Smooth muscle cell (in vitro differentiated cells): Measurements from ENCODE around the gene DDN. TPM values are rescaled to one million over a fixed set of nuclear protein-coding genes. Genes with fewer than 3 reads are reported as not detected.
A peak's percentile ranks its signal among the peaks of the same experiment; 100 is the strongest.

Source experiments
- DNase-seq: peaks from one replicate; lab custom pipeline; 2025; ENCODE audit not compliant: unreplicated experiment; lab: John Stamatoyannopoulos, UW
- H2AFZ ChIP-seq: fragments of 200-600 bp; sonication (generic); 2 replicates; pipeline ENCODE4 v1.6.0; 2016; ENCODE audit warnings: antibody characterized with exemption, low read depth, mild to moderate bottlenecking
- H3F3A ChIP-seq: fragments of 200-600 bp; sonication (generic); 2 replicates; pipeline ENCODE4 v1.6.0; 2017; ENCODE audit warnings: antibody characterized with exemption, low read depth
- H3K27ac ChIP-seq: fragments of 200-600 bp; sonication (generic); 2 replicates; pipeline ENCODE4 v1.5.1; 2016; ENCODE audit warnings: low read depth, mild to moderate bottlenecking
- H3K27me3 ChIP-seq: fragments of 200-600 bp; sonication (generic); 2 replicates; pipeline ENCODE4 v1.6.1; 2016; ENCODE audit warnings: low read depth, mild to moderate bottlenecking
- H3K36me3 ChIP-seq: fragments of 200-600 bp; sonication (generic); 2 replicates; pipeline ENCODE4 v1.5.1; 2016; ENCODE audit warnings: low read depth
- H3K4me1 ChIP-seq: fragments of 200-600 bp; sonication (generic); 2 replicates; pipeline ENCODE4 v1.5.1; 2016; ENCODE audit warnings: low read depth
- H3K4me2 ChIP-seq: fragments of 200-600 bp; sonication (generic); 2 replicates; pipeline ENCODE4 v1.6.0; 2016; ENCODE audit warnings: mild to moderate bottlenecking
- H3K4me3 ChIP-seq: fragments of 200-600 bp; sonication (generic); 2 replicates; pipeline ENCODE4 v1.5.1; 2016; ENCODE audit warnings: mild to moderate bottlenecking
- H3K79me2 ChIP-seq: fragments of 200-600 bp; sonication (generic); 2 replicates; pipeline ENCODE4 v1.6.0; 2016; ENCODE audit warnings: low read depth, mild to moderate bottlenecking
- H3K9ac ChIP-seq: fragments of 200-600 bp; sonication (generic); 2 replicates; pipeline ENCODE4 v1.6.0; 2016; ENCODE audit warnings: low read depth
- H3K9me3 ChIP-seq: fragments of 200-600 bp; sonication (generic); replicated peaks from 2 replicates; pipeline ENCODE4 v1.5.1; 2016; ENCODE audit warnings: low read depth
- H4K20me1 ChIP-seq: fragments of 200-600 bp; sonication (generic); 2 replicates; pipeline ENCODE4 v1.6.0; 2016; ENCODE audit warnings: low read depth
- WGBS: methylation state at CpG from one replicate; pipeline ENCODE4 v1.1.7; 2016; ENCODE audit warnings: low lambda C conversion rate; 5-methylcytosine and 5-hydroxymethylcytosine counted together
- polyA plus RNA-seq: library from polyadenylated mRNA; unstranded; fragments of >200 nt; fragmentation: Nextera tagmentation; extraction: Ambion mirVana; gene quantifications from 2 replicates; pipeline ENCODE4 v1.2.1, GENCODE V29; 2016
- total RNA-seq: library from RNA; depleted of rRNA; stranded (reverse); fragments of >200 nt; gene quantifications from 2 replicates; pipeline ENCODE4 v1.2.3, GENCODE V29; 2014
- TF ChIP-seq, protein P1 (sequence below): fragments of 200-600 bp; sonication (generic); IDR thresholded peaks from 2 replicates; pipeline ENCODE4 v1.5.1; 2017; ENCODE audit warnings: borderline replicate concordance, mild to moderate bottlenecking, antibody characterized with exemption; ENCODE audit not compliant: insufficient read depth, poor library complexity, severe bottlenecking

The DDN gene
- total and polyA plus RNA-seq, 2 experiments from 2014 or later: 0.03 to 0.13 TPM

DNA sequence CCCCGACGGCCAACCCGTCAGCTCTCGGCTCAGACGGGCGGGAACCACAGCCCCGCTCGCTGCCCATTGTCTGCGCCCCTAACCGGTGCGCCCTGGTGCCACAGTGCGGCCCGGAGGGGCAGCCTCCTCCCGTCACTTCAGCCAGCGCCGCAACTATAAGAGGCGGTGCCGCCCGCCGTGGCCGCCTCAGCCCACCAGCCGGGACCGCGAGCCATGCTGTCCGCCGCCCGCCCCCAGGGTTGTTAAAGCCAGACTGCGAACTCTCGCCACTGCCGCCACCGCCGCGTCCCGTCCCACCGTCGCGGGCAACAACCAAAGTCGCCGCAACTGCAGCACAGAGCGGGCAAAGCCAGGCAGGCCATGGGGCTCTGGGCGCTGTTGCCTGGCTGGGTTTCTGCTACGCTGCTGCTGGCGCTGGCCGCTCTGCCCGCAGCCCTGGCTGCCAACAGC is 20.9 kb downstream of the DDN start, which contains the start of gene WNT1:
Gene WNT1, plus strand, starts transcription at position 32 of the 450 bp plus-strand sequence. Its CDS starts 329 bp downstream, at position 361.
- no peak within 1 kb of the TSS for H3K9ac ChIP-seq
- no peaks in the 10 kb centered on the region for H4K20me1 ChIP-seq
- peaks cover 17% of the 10 kb centered on the region for H3K4me1 ChIP-seq
- no peak within 1 kb of the TSS for H3K4me3 ChIP-seq
- H3F3A ChIP-seq: no peaks in the 10 kb centered on the region
- no peaks in the 10 kb centered on the region for H3K79me2 ChIP-seq
- no peak within 1 kb of the TSS for H3K27ac ChIP-seq
- no peak within 1 kb of the TSS for H2AFZ ChIP-seq
- DNase-seq: no peak
- no peaks in the 10 kb centered on the region for H3K9me3 ChIP-seq
- peaks cover 98% of the 10 kb centered on the region for H3K27me3 ChIP-seq
- TF ChIP-seq, protein P1, sequence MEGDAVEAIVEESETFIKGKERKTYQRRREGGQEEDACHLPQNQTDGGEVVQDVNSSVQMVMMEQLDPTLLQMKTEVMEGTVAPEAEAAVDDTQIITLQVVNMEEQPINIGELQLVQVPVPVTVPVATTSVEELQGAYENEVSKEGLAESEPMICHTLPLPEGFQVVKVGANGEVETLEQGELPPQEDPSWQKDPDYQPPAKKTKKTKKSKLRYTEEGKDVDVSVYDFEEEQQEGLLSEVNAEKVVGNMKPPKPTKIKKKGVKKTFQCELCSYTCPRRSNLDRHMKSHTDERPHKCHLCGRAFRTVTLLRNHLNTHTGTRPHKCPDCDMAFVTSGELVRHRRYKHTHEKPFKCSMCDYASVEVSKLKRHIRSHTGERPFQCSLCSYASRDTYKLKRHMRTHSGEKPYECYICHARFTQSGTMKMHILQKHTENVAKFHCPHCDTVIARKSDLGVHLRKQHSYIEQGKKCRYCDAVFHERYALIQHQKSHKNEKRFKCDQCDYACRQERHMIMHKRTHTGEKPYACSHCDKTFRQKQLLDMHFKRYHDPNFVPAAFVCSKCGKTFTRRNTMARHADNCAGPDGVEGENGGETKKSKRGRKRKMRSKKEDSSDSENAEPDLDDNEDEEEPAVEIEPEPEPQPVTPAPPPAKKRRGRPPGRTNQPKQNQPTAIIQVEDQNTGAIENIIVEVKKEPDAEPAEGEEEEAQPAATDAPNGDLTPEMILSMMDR: no peak
- H3K36me3 ChIP-seq: no peaks in the 10 kb centered on the region
- 5% methylated on average over 33 of the region's 45 CpGs for WGBS
- H3K4me2 ChIP-seq: peak within 1 kb of the TSS; percentile 71

DNA sequence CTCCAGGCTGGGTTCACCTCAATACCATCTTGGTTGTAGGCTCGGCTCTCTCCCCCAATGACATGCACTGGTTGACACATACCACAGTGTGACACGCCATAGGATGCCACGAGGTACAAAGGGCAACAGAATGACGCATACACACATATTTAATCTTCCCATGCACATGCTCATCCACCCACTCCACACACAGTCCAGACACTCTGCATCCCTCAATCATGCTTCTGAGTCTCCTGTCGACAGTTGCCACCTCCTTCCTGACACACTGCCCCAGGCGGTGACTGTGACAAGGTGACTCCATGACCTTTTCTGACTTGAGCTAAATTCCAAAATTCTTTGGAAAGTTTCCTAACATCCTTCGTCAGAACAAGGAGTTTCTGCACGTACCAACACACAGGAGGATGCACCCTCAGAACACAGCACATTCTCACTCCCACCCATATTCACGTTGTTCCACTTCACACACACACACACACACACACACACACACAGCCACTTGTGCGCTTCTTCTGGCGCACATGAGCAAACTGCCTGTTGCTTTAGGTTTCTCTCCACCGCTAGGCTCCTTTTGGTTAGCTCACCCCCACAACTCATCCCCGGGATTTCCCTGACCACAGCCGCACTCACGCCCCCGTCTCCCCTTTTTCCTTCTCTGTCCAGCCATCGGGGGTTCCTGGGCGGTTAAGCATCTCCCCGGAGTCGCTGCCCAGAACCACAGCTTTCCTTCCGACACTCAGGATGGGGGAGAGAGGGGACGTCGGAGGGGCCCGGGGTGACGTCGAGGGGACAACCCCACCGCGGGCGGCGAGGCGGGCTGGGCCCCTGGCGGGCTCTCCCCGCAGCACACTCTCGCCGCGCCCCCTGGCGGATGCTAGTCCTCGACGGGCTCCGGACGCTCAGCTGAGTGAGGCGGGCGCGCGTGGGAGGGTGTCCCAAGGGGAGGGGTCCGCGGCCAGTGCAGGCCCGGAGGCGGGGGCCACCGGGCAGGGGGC is 21.6 kb downstream of the DDN start:
- Histone ChIP-seq H2AFZ (no peak overlapping the region), H3K9me3 (no peaks in the 10 kb centered on the region), H3K36me3 (no peaks in the 10 kb centered on the region), H3K27me3 (peaks cover 100% of the 10 kb centered on the region), H3K79me2 (no peaks in the 10 kb centered on the region), H3F3A (peaks cover 6% of the 10 kb centered on the region), H3K4me1 (peaks cover 17% of the 10 kb centered on the region), H3K4me2 (peak overlapping the region; percentile 71), H3K27ac (no peak overlapping the region), H4K20me1 (no peaks in the 10 kb centered on the region), H3K9ac (no peak overlapping the region), H3K4me3 (no peak overlapping the region)
- no peak for DNase-seq
- 22% methylated on average over 30 of the region's 50 CpGs for WGBS
- TF ChIP-seq, protein P1: peak; percentile 72

DNA sequence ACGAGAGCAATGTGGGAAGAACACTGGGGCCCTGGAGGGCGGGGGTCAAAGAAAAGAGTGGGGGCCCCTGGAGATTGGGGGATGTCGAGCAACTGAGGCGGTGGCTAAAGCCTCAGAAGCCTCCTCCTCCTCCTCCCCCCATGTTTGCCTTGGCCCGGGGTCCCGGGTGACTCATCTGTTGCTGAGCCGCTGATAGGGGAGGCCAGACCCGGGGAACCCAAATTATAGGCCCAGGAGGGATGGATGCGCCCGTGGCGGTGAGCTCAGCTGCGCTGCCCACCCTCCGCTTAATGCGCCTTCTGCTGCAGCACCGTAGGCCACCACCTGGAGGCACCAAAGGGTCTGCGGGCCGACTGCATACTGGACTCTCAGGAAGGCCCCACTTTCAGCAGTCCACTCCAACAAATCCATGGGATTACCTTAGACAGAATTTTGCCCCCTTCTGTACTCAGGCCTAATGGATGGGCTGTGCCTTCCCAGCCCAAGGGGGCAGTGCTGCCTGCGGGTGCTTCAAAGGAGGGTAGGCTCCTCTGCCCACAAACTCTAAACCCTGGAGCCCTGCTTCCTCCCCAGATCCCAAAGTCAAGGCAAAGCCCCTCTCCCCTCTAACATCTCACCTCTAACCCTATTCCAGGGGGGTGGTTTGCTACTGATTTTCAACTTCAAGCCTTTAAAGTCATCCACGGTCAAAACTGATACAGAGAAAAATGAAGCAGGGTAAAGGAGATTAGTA is 25.1 kb downstream of the DDN start:
- Histone ChIP-seq H3K27me3 (peaks cover 99% of the 10 kb centered on the region), H3K79me2 (no peaks in the 10 kb centered on the region), H3K9ac (no peak overlapping the region), H3K4me1 (peaks cover 22% of the 10 kb centered on the region), H3K4me2 (no peak overlapping the region), H3K27ac (no peak overlapping the region), H3K4me3 (no peak overlapping the region), H3F3A (peaks cover 6% of the 10 kb centered on the region), H4K20me1 (no peaks in the 10 kb centered on the region), H3K36me3 (no peaks in the 10 kb centered on the region), H2AFZ (no peak overlapping the region), H3K9me3 (no peaks in the 10 kb centered on the region)
- WGBS: 19% methylated on average over 19 of the region's 19 CpGs
- DNase-seq: no peak
- TF ChIP-seq, protein P1: peak; percentile 52
